Stimulated activated naive CD8-positive, alpha-beta T cell treated with anti-CD3 and anti-CD28 coated beads, Interleukin-15, amount 100 ng/mL, for 72 hours (primary cell): ENCODE results near the gene NRXN3.
A peak's percentile ranks its signal among the peaks of the same experiment; 100 is the strongest.

ENCODE experiments used
- ATAC-seq: fragments of 150-1000 bp; cut with Tn5 transposase; 2 replicates; pipeline ENCODE4 v1.10.0; 2021; ENCODE audit warnings: mild to moderate bottlenecking, moderate library complexity
- DNase-seq, 2 donors: peaks; one replicate each; pipeline ENCODE4 v3.0.0; 2021 to 2022
- H3K27ac Mint-ChIP-seq, 2 donors: one replicate each; pipeline ENCODE4 v1.8.0; 2022; ENCODE audit warnings: mild to moderate bottlenecking in 2 of 2, mixed read lengths in 2 of 2, moderate library complexity in 2 of 2
- H3K27me3 Mint-ChIP-seq: one replicate; pipeline ENCODE4 v1.8.0; 2022; ENCODE audit warnings: mixed read lengths
- H3K4me1 Mint-ChIP-seq: one replicate; pipeline ENCODE4 v1.8.0; 2022; ENCODE audit warnings: mild to moderate bottlenecking, mixed read lengths
- H3K4me3 Mint-ChIP-seq, 2 donors: one replicate each; pipeline ENCODE4 v1.8.0; 2022; ENCODE audit warnings: mild to moderate bottlenecking in 2 of 2, mixed read lengths in 2 of 2, moderate library complexity in 1 of 2
- H3K9me3 Mint-ChIP-seq, 2 donors: one replicate each; pipeline ENCODE4 v1.8.0; 2022; ENCODE audit warnings: mixed read lengths in 2 of 2

The NRXN3 gene

DNA sequence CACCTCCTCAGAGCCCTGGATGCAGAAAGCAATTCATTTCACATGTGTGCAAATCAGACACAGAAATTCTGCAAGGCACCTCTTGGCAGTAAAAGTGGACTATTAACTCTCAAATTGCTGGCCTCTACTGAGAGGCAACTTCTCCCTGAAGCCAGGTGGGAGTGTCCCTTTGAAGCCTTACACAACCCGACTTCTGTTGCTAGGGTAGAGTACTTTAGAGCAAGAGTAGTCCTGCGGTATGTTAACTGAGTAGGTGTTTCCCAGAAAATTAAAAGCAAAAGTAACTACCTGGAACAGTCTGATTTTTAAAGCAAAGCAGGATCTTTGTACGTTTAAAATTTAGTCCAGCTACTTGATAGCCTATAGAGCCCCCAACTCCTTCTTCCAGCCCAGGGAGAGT is 1557.7 kb downstream of the NRXN3 start:
- DNase-seq (no peak), ATAC-seq (peak; percentile 53)
- H3K9me3 Mint-ChIP-seq, result peaks cover 0 to 13% of the 10 kb centered on the region in 2 donors
- no peaks in the 10 kb centered on the region for H3K4me1 Mint-ChIP-seq
- H3K27me3 Mint-ChIP-seq, result no peaks in the 10 kb centered on the region
- no peak overlapping the region for H3K4me3 Mint-ChIP-seq
- H3K27ac Mint-ChIP-seq, result no peak overlapping the region

DNA sequence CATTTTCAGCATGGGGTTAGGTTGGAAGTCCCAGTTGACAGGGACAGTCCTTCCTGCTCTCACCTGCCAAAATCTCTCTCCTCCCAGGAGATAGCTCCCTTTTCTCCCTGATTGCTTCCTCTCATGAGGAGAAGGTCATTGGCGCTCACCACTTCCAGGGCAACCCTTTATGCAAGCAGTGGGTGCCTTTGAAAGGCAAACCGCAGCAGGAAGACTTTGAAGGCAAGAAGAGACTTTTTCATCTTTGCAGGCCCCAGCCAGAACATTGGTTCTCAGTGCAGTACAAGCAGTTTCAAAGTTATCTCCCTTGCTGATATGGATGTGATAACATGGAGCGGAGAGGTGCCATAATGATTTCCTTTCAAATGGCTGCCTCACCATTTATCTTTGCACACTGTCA is 1558.2 kb downstream of the NRXN3 start:
- no peak overlapping the region for H3K4me3 Mint-ChIP-seq
- no peaks in the 10 kb centered on the region for H3K4me1 Mint-ChIP-seq
- DNase-seq, result no peak
- H3K27me3 Mint-ChIP-seq, result no peaks in the 10 kb centered on the region
- peak; percentile 8 for ATAC-seq
- peaks cover 0 to 13% of the 10 kb centered on the region in 2 donors for H3K9me3 Mint-ChIP-seq
- no peak overlapping the region for H3K27ac Mint-ChIP-seq

DNA sequence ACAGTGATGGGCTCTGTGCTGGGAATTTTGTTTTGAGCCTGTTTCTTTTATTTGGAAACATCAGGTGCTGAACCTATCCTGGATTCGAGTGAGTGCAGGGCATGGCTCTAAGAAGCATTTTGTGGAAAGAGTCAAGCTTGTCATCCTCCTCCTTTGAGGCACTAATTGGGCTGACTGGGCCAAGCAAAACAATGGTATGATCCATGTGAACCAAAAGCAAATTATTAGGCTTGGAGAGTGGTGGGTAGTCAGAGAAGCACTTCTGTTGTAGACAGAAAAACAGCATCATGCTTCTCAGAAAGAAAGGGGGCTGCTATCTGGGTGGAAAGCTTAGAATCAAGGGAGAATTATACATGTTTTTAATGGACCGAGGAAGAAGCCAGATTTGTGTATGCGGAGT is 1559.6 kb downstream of the NRXN3 start:
- ATAC-seq (no peak), DNase-seq (no peak)
- Mint-ChIP-seq H3K4me3 (no peak overlapping the region), H3K4me1 (no peaks in the 10 kb centered on the region), H3K27ac (peak overlapping the region in 1 of 2 donors; percentile 70), H3K27me3 (no peaks in the 10 kb centered on the region), H3K9me3 (peaks cover 0 to 3% of the 10 kb centered on the region in 2 donors)

DNA sequence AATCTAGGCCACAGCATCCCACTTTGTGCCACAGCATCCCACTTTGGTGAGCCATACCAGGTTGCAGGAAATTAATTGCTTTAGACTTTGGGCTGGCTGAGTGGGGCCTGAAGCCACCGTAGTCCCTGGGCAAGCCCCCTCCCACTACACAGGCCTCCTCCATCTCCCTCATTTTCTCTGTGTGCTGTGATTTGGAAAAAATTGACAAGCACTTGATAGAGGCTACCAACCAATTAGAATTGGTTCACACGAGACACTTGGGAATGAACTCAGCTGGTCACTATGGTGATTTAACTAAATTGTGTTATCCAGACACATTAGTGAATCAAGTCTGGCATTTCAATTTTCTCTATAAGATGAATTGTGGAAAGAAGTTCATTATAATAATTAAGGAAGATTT is 1560.0 kb downstream of the NRXN3 start:
- DNase-seq (no peak), ATAC-seq (no peak)
- Mint-ChIP-seq H3K4me3 (no peak overlapping the region), H3K27ac (no peak overlapping the region), H3K27me3 (no peaks in the 10 kb centered on the region), H3K9me3 (no peaks in the 10 kb centered on the region), H3K4me1 (no peaks in the 10 kb centered on the region)

DNA sequence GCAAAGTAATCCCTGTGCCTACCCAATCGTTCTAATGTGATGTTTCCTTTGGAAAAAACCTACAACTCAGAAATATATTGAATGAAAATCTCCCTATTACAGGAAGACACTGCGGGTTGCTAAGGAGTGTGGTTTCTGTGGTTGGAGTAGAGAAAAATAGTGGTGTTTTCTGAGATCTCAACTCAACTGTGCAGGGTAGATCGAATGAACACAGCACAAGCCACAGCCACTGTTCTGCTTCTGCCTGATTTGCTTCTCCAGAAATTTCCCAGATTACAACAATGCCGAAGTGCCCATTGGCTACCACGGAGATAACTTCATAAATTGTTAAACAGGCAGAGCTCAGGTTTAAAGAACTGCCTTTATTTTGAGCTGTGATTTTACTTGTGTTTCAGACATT is 1560.8 kb downstream of the NRXN3 start:
- DNase-seq, result no peak

DNA sequence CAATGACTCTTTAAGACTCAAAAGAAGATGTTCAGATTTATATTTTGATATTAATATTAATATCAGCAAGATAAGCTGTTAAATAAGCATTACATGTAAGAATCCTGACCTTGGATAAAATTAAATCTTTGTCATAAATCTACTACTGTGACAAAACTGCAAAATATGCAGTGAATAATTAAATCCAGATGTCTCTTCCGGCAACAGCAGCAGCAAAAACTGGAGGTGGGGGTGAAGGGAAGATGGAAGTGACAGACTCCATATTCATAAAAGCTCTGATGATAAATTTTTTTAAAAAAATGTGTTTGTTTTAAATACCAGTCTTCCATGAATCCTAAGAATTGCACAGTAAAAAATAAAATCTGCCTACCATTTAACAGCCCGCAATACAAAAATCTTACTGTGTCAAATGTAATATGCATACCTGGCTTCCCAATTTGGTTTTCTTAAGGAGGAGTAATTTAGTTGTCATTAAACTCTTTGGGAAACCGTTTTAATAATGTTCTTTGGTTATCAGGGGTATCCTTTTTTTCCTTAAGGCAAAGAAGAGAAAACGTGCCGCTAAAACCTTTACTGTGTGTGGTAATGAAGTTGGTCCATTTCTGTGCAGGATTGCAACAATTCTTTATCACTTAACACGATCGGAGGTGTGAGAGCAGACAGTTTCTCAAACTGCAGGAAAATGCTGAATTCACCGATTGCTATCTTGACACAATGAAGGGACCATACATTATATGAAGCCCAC is 1562.9 kb downstream of the NRXN3 start:
- Mint-ChIP-seq H3K9me3 (peaks cover 5 to 7% of the 10 kb centered on the region in 2 donors), H3K27me3 (no peaks in the 10 kb centered on the region), H3K27ac (no peak overlapping the region), H3K4me3 (no peak overlapping the region), H3K4me1 (no peaks in the 10 kb centered on the region)
- no peak for DNase-seq
- no peak for ATAC-seq

More for the DNA sequence above, 1560.8 kb downstream of the NRXN3 start:
- Mint-ChIP-seq H3K27me3 (no peaks in the 10 kb centered on the region), H3K9me3 (no peaks in the 10 kb centered on the region), H3K27ac (no peak overlapping the region), H3K4me3 (peak overlapping the region in 1 of 2 donors; percentile 23), H3K4me1 (no peaks in the 10 kb centered on the region)
- ATAC-seq, result peak; percentile 74

DNA sequence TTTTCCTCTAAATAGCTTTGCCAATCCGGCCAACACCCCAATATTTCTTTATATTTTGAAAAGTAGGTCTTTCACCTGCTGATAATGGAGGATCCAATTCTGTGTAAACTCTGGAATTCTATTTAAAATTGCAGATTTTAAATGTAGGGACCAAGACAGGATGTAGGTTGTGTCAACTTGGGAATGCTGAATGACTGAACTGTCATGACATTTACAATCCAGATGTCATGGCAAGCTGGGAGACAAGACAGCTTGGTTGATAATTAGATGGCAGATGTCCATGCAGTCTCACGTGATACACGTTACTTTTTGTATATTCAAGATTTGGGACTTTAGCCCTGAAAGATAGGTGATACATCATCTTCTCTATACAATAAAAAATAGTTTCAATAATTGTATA is 1564.0 kb downstream of the NRXN3 start:
- Mint-ChIP-seq H3K4me1 (no peaks in the 10 kb centered on the region), H3K9me3 (peaks cover 5 to 7% of the 10 kb centered on the region in 2 donors), H3K4me3 (no peak overlapping the region), H3K27me3 (no peaks in the 10 kb centered on the region), H3K27ac (no peak overlapping the region)
- ATAC-seq, result no peak
- DNase-seq, result no peak

DNA sequence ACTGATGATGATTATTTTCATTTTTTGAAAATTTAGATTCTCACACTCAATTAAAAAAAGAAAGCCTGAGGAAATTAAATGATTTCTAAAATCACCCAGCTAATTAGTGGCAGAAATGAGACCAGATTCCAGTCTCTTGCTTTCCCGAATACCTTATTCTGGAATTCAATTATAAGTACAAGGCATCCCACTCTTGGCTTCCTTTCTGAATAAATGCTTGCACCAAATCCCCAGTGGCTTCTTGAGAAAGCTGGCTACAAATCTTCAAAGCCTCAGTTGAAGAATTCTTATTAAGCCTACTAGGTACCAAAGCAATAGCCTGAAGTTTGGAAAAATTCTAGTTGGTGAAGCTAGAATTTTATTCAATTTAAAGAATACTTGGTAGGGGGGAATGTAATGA is 1564.5 kb downstream of the NRXN3 start:
- Mint-ChIP-seq H3K4me1 (no peaks in the 10 kb centered on the region), H3K27me3 (no peaks in the 10 kb centered on the region), H3K9me3 (peaks cover 5 to 8% of the 10 kb centered on the region in 2 donors), H3K4me3 (no peak overlapping the region), H3K27ac (no peak overlapping the region)
- ATAC-seq (no peak), DNase-seq (no peak)

DNA sequence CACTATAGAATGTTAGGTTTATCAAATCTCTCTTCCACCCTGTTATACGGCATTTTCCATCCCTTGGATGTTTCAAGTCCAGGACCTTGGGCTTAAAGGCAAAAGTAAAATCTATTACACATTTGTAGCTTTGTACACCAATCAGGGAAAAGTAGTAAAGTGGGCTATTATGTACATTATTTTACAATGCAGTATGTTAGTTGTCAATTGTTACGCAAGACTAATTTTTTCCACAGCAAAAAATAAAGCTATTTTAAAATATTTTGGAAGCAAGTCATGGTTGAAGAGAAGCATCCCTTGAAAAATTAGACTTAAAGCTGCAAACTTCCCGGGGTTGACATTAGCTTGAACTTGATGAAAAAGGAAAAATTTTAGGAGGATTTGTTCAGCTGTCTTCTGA is 1564.9 kb downstream of the NRXN3 start:
- DNase-seq (no peak), ATAC-seq (no peak)
- H3K9me3 Mint-ChIP-seq, result peaks cover 5 to 12% of the 10 kb centered on the region in 2 donors
- H3K27me3 Mint-ChIP-seq, result no peaks in the 10 kb centered on the region
- no peaks in the 10 kb centered on the region for H3K4me1 Mint-ChIP-seq
- no peak overlapping the region for H3K4me3 Mint-ChIP-seq
- H3K27ac Mint-ChIP-seq, result no peak overlapping the region

DNA sequence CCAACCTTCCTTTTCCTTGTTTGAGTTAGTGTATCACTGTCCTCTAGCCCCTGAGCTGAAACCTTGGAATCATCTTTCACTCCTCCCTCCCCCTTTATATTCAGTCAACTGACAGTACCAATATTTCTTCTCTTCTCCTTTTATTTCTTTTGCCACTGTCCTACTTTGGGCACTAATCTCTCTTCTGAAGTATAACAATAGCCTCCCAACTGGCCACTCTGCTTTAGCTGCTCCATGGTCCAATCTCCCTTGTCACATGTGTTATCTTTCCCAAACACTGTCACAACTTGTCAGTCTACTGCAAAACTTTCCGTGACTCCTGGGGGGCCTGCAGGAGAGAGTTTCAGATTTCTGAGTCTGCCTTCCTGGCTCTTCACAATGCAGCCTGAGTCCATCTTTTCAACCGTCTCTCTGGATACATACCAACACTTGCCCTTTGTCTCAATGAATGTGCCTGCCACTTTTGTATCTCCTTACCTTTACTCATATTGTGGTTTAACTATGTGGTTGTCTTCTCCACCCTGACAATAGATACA is 1570.0 kb downstream of the NRXN3 start:
- no peak overlapping the region for H3K4me3 Mint-ChIP-seq
- no peak overlapping the region for H3K27ac Mint-ChIP-seq
- no peaks in the 10 kb centered on the region for H3K27me3 Mint-ChIP-seq
- H3K4me1 Mint-ChIP-seq, result no peaks in the 10 kb centered on the region
- no peak for ATAC-seq
- peaks cover 5 to 19% of the 10 kb centered on the region in 2 donors for H3K9me3 Mint-ChIP-seq
- DNase-seq, result no peak

DNA sequence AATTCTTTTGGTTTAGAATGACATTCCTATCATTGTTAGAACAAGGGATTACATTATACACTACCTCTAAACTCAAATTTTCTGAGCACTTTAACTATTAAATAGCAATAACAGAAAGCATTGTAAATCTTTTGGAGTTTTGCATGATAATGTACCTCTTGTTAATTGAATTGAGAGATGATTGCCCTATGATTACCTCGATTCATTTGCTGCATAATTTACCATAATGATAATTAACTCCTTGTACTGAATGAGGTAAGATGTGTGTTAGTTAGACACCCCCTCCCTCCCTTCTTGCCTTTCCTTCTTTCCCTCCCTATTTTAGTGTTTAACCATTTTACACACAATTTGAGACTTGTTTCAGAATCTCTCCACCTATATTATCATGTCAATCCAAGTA is 1572.0 kb downstream of the NRXN3 start:
- no peak overlapping the region for H3K27ac Mint-ChIP-seq
- H3K4me1 Mint-ChIP-seq, result no peaks in the 10 kb centered on the region
- ATAC-seq, result no peak
- peaks cover 0 to 11% of the 10 kb centered on the region in 2 donors for H3K9me3 Mint-ChIP-seq
- DNase-seq, result no peak
- H3K27me3 Mint-ChIP-seq, result no peaks in the 10 kb centered on the region
- H3K4me3 Mint-ChIP-seq, result no peak overlapping the region

DNA sequence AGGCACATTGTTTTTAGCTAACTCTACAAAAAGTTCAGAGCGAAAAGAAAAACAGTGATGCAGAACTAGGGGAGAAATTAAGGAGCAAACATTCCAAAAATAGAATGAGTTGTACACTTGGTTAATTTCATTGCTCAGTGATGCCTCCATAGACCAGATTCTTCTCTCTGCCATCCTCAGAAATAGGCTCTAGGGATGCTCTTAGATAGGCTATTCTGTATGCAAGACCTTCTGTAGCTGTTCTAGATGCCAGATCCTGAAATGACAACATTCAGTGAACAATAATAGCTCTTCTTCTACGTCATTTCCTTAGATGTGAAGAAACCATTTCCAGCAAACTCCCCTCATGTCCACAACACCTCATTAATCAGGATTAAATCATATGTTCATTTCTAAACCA is 1574.9 kb downstream of the NRXN3 start:
- Mint-ChIP-seq H3K4me3 (no peak overlapping the region), H3K4me1 (no peaks in the 10 kb centered on the region), H3K27me3 (no peaks in the 10 kb centered on the region), H3K27ac (no peak overlapping the region), H3K9me3 (peaks cover 4 to 19% of the 10 kb centered on the region in 2 donors)
- no peak for ATAC-seq
- DNase-seq, result no peak

DNA sequence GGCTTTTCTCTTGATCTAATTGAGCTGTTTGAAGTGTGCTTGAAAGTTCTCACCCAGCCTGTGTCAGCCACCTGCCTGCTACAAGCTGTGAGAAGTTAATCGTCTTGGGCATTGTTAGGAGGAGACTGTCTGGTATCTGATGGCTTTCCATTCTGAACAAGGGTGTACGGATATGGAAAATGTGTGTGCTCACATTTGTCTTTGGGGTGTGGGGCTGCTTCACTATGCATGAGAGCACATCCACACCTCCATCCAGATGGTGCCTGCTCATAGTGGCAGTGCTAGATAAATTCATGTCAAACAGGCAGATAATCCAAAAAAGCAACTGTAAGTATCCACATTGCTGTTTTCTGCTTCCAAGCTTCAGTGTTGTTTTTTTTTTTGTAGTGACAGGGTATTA is 1578.9 kb downstream of the NRXN3 start:
- H3K9me3 Mint-ChIP-seq, result peaks cover 4 to 14% of the 10 kb centered on the region in 2 donors
- H3K27ac Mint-ChIP-seq, result no peak overlapping the region
- ATAC-seq (no peak), DNase-seq (no peak)
- no peaks in the 10 kb centered on the region for H3K27me3 Mint-ChIP-seq
- no peaks in the 10 kb centered on the region for H3K4me1 Mint-ChIP-seq
- H3K4me3 Mint-ChIP-seq, result no peak overlapping the region

DNA sequence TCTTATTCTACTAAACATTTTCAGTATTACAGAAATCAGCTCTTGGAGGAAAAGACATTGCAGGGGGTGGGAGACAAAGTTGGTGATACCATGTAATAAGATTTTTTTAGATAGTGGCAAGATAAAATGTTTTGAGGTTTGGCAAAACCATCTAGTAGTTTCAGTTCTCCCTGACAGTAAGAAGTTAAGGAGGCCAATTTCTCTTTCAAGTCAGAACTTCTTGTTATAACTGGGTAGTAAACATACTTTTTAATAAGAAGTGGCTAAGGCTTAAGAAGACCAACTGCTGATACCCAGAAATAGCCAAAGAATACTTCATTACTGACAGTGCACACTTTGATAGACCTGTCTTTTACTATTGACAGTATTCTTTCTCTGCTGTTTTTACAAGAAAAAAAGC is 1588.8 kb downstream of the NRXN3 start:
- H3K4me1 Mint-ChIP-seq, result no peaks in the 10 kb centered on the region
- ATAC-seq, result no peak
- DNase-seq, result no peak
- peaks cover 6 to 8% of the 10 kb centered on the region in 2 donors for H3K9me3 Mint-ChIP-seq
- no peaks in the 10 kb centered on the region for H3K27me3 Mint-ChIP-seq
- H3K4me3 Mint-ChIP-seq, result no peak overlapping the region
- no peak overlapping the region for H3K27ac Mint-ChIP-seq

DNA sequence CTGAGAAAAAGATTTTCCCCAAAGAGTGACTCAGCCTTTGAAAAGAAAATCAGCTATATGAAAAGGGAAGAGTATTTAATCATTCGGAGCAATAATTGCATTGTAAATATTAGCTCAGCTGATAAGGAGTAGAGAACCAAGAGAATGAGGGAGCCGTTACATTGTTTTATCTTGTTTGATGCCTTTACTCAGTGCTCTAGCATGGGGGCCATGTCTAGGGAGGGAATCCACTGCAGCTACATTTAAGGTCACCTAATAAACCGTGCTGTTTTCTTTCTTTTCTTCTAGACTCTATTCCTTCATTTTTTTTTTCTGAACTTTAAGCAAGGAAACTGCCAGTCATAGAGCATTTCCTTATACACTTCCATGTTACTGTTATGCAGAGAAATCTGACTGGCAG is 1594.2 kb downstream of the NRXN3 start:
- no peaks in the 10 kb centered on the region for H3K4me1 Mint-ChIP-seq
- DNase-seq (no peak), ATAC-seq (no peak)
- H3K27ac Mint-ChIP-seq, result no peak overlapping the region
- H3K27me3 Mint-ChIP-seq, result no peaks in the 10 kb centered on the region
- no peak overlapping the region for H3K4me3 Mint-ChIP-seq
- peaks cover 9 to 15% of the 10 kb centered on the region in 2 donors for H3K9me3 Mint-ChIP-seq

DNA sequence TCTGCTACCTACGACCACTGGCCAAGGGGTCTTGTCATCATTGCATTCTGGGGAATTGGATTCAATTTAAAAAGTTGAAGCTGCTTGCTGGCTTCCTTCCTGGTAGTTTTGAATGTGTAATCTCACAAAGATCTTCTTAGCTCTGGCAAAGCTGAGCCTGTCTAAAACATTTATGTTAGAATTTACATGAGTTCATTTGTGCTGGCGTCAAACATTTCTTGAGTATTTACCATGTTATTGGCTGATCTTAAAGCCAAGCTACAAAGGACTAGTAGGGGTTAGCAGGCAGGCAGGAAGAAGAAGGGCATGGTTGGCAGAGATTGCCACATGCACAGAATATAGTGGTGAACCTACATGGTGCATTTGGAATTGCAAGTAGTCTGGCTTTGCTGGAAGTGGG is 1596.3 kb downstream of the NRXN3 start:
- no peaks in the 10 kb centered on the region for H3K27me3 Mint-ChIP-seq
- no peak for DNase-seq
- ATAC-seq, result no peak
- no peak overlapping the region for H3K27ac Mint-ChIP-seq
- peaks cover 16 to 21% of the 10 kb centered on the region in 2 donors for H3K9me3 Mint-ChIP-seq
- no peak overlapping the region for H3K4me3 Mint-ChIP-seq
- H3K4me1 Mint-ChIP-seq, result no peaks in the 10 kb centered on the region

DNA sequence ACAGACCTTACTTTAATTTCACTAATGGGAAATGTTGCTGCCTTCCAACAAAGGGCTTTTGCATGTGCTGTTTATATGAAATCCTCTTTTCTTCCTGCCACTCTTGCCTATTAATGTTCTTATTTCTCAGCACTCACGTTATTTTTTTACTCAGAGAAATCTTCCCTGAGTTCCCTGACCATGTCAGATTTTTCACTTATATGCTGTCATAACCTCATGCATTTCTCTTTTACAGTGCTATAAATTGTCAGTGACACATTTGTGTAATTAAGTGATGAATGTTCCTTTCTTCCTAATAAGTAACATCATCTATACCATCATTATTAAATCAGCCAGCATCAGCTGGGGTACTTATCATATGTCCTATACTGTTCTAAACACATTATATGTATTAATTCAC is 1597.1 kb downstream of the NRXN3 start:
- Mint-ChIP-seq H3K4me3 (no peak overlapping the region), H3K9me3 (peaks cover 16 to 21% of the 10 kb centered on the region in 2 donors), H3K4me1 (no peaks in the 10 kb centered on the region), H3K27me3 (no peaks in the 10 kb centered on the region), H3K27ac (no peak overlapping the region)
- DNase-seq (no peak), ATAC-seq (no peak)
